Endodermal cell (in vitro differentiated cells): ENCODE measurements around the gene TSPAN11. TPM values are rescaled to one million over a fixed set of nuclear protein-coding genes. Genes with fewer than 3 reads are reported as not detected.

ENCODE experiments used
- DNase-seq: peaks from one replicate; pipeline ENCODE4 v3.0.0-alpha.2; 2017
- H3K27ac ChIP-seq: 2 replicates; pipeline ENCODE4 v1.5.1; 2013; ENCODE audit warnings: mild to moderate bottlenecking, low read depth, low read length, moderate library complexity
- H3K27me3 ChIP-seq: 2 replicates; pipeline ENCODE4 v1.6.1; 2013; ENCODE audit warnings: mild to moderate bottlenecking, low read length, moderate library complexity; ENCODE audit not compliant: insufficient read depth, control insufficient read depth, poor library complexity, severe bottlenecking
- H3K36me3 ChIP-seq: 2 replicates; pipeline ENCODE4 v1.7.0; 2013; ENCODE audit warnings: mild to moderate bottlenecking, low read length, moderate library complexity; ENCODE audit not compliant: control insufficient read depth, insufficient read depth
- H3K4me1 ChIP-seq: one replicate; pipeline ENCODE4 v1.7.0; 2013; ENCODE audit warnings: low read length; ENCODE audit not compliant: control insufficient read depth, insufficient read depth
- H3K4me3 ChIP-seq: 2 replicates; pipeline ENCODE4 v1.5.1; 2013; ENCODE audit warnings: mild to moderate bottlenecking, low read length, moderate library complexity
- H3K9ac ChIP-seq: 2 replicates; pipeline ENCODE4 v1.6.1; 2013; ENCODE audit warnings: mild to moderate bottlenecking, low read length, moderate library complexity; ENCODE audit not compliant: poor library complexity, severe bottlenecking; ENCODE audit errors: extremely low read depth
- H3K9me3 ChIP-seq: 2 replicates; pipeline ENCODE4 v1.6.1; 2013; ENCODE audit warnings: mild to moderate bottlenecking, low read length, moderate library complexity; ENCODE audit not compliant: control insufficient read depth
- H3K27ac Mint-ChIP-seq: 2 replicates; pipeline ENCODE4 v1.8.0; 2020; ENCODE audit warnings: mixed read lengths
- H3K27me3 Mint-ChIP-seq: 2 replicates; pipeline ENCODE4 v1.8.0; 2021; ENCODE audit warnings: mild to moderate bottlenecking, mixed read lengths; ENCODE audit not compliant: insufficient read depth
- H3K36me3 Mint-ChIP-seq: 2 replicates; pipeline ENCODE4 v1.8.0; 2020; ENCODE audit warnings: low read depth, mixed read lengths
- H3K4me1 Mint-ChIP-seq: 2 replicates; pipeline ENCODE4 v1.8.0; 2020; ENCODE audit warnings: mixed read lengths
- H3K4me3 Mint-ChIP-seq: 2 replicates; pipeline ENCODE4 v1.8.0; 2020; ENCODE audit warnings: mild to moderate bottlenecking, moderate library complexity, mixed read lengths
- H3K9me3 Mint-ChIP-seq: 2 replicates; pipeline ENCODE4 v1.8.0; 2020; ENCODE audit warnings: mild to moderate bottlenecking, mixed read lengths
- CTCF ChIP-seq: fragments of 200-600 bp; sonication (generic); conservative IDR thresholded peaks from 2 replicates; pipeline ENCODE4 v1.5.0; 2021; ENCODE audit warnings: antibody characterized with exemption, mild to moderate bottlenecking
- WGBS, 2 experiments: methylation state at CpG; one replicate each; pipeline versions ENCODE4 v1.1.5 to v1.1.7; 2013; ENCODE audit warnings: missing lambda C conversion rate in 2 of 2, mixed read lengths in 1 of 2; ENCODE audit not compliant: insufficient coverage in 1 of 2, insufficient read length in 1 of 2; 5-methylcytosine and 5-hydroxymethylcytosine counted together
- total RNA-seq, 2 donors: library from RNA; stranded (reverse); fragmentation: NEBNext Ultra II Directional in 1 of 2; extraction: Animal tissue kit (Norgen Biotek cat#: 25700) in 1 of 2; gene quantifications; 2 replicates in 1 of 2; 3 replicates in 1 of 2; pipeline ENCODE4 v1.2.1, GENCODE V29; 2021

Gene TSPAN11
- total RNA-seq, 2 donors from 2014 or later: 0.20 to 3.6 TPM

- Mint-ChIP-seq H3K27me3 (peaks cover 2% of the 10 kb centered on the region), H3K27ac (no peak overlapping the region), H3K4me1 (peaks cover 3% of the 10 kb centered on the region), H3K9me3 (no peaks in the 10 kb centered on the region), H3K36me3 (no peaks in the 10 kb centered on the region), H3K4me3 (no peak overlapping the region)
- TF ChIP-seq CTCF: no peak
- Histone ChIP-seq H3K9ac (no peak overlapping the region), H3K36me3 (no peaks in the 10 kb centered on the region), H3K4me1 (peaks cover 3% of the 10 kb centered on the region), H3K27me3 (no peaks in the 10 kb centered on the region), H3K27ac (no peak overlapping the region), H3K4me3 (no peak overlapping the region), H3K9me3 (no peaks in the 10 kb centered on the region)
- peak; percentile 78 for DNase-seq
- WGBS, 2 experiments: 89 to 90% methylated on average over 5 of the region's 5 CpGs
These were observed 78.1 kb downstream of the TSPAN11 start for GRCh38 chr12:31004666-31005065.

GRCh38 chr12:31005256-31005943 lies 78.9 kb downstream of the TSPAN11 start:
- Mint-ChIP-seq H3K36me3 (no peaks in the 10 kb centered on the region), H3K9me3 (no peaks in the 10 kb centered on the region), H3K27ac (no peak overlapping the region), H3K4me1 (peaks cover 3% of the 10 kb centered on the region), H3K27me3 (peaks cover 2% of the 10 kb centered on the region), H3K4me3 (no peak overlapping the region)
- no peaks in the 10 kb centered on the region for H3K36me3 ChIP-seq
- H3K9me3 ChIP-seq: no peaks in the 10 kb centered on the region
- TF ChIP-seq CTCF: no peak
- H3K27ac ChIP-seq: no peak overlapping the region
- H3K4me3 ChIP-seq: no peak overlapping the region
- H3K27me3 ChIP-seq: no peaks in the 10 kb centered on the region
- H3K4me1 ChIP-seq: no peaks in the 10 kb centered on the region
- no peak for DNase-seq
- WGBS, 2 experiments: 93% methylated on average over 3 to 15 of the region's 15 CpGs
- no peak overlapping the region for H3K9ac ChIP-seq

GRCh38 chr12:31005944-31006361 lies 79.4 kb downstream of the TSPAN11 start:
- no peaks in the 10 kb centered on the region for H3K9me3 Mint-ChIP-seq
- 90 to 96% methylated on average over 4 of the region's 4 CpGs for WGBS, 2 experiments
- H3K9me3 ChIP-seq: no peaks in the 10 kb centered on the region
- no peak for DNase-seq
- no peak overlapping the region for H3K4me3 ChIP-seq
- H3K4me1 ChIP-seq: no peaks in the 10 kb centered on the region
- peaks cover 2% of the 10 kb centered on the region for H3K27me3 Mint-ChIP-seq
- H3K9ac ChIP-seq: no peak overlapping the region
- H3K27ac ChIP-seq: no peak overlapping the region
- H3K27ac Mint-ChIP-seq: no peak overlapping the region
- H3K4me1 Mint-ChIP-seq: peaks cover 3% of the 10 kb centered on the region
- no peak for TF ChIP-seq CTCF
- no peak overlapping the region for H3K4me3 Mint-ChIP-seq
- no peaks in the 10 kb centered on the region for H3K36me3 ChIP-seq
- H3K27me3 ChIP-seq: no peaks in the 10 kb centered on the region
- H3K36me3 Mint-ChIP-seq: no peaks in the 10 kb centered on the region
